ENCODE data around the gene LDLRAD4.

Gene LDLRAD4

GRCh38 chr18:13369756-13370510 is 151.4 kb downstream of the LDLRAD4 start:
- H3K36me3 Mint-ChIP-seq, result no peaks in the 10 kb centered on the region
- peak overlapping the region; percentile 54 for H3K27ac Mint-ChIP-seq
- H3K4me1 Mint-ChIP-seq, result peaks cover 7% of the 10 kb centered on the region
- no peaks in the 10 kb centered on the region for H3K9me3 Mint-ChIP-seq
- DNase-seq (ENCODE audit: low spot score in 2 of 2) (no peak), ATAC-seq (no peak)
- H3K4me3 Mint-ChIP-seq, result no peak overlapping the region

GRCh38 chr18:13370995-13371625 is 152.6 kb downstream of the LDLRAD4 start:
- Mint-ChIP-seq H3K27ac (no peak overlapping the region), H3K4me3 (no peak overlapping the region), H3K36me3 (peaks cover 7% of the 10 kb centered on the region), H3K9me3 (no peaks in the 10 kb centered on the region), H3K4me1 (peaks cover 19% of the 10 kb centered on the region)
- no peak for DNase-seq (ENCODE audit: low spot score in 2 of 2)
- ATAC-seq, result no peak

- H3K36me3 Mint-ChIP-seq, result peaks cover 7% of the 10 kb centered on the region
- no peak overlapping the region for H3K4me3 Mint-ChIP-seq
- DNase-seq (ENCODE audit: low spot score in 2 of 2) (no peak), ATAC-seq (no peak)
- H3K9me3 Mint-ChIP-seq, result no peaks in the 10 kb centered on the region
- peaks cover 26% of the 10 kb centered on the region for H3K4me1 Mint-ChIP-seq
- H3K27ac Mint-ChIP-seq, result no peak overlapping the region
These were observed 153.3 kb downstream of the LDLRAD4 start for GRCh38 chr18:13371689-13372418.

- Mint-ChIP-seq H3K4me1 (peaks cover 33% of the 10 kb centered on the region), H3K27ac (no peak overlapping the region), H3K9me3 (no peaks in the 10 kb centered on the region), H3K4me3 (no peak overlapping the region), H3K36me3 (peaks cover 7% of the 10 kb centered on the region)
- DNase-seq (ENCODE audit: low spot score in 2 of 2) (no peak), ATAC-seq (no peak)
These were observed 154.0 kb downstream of the LDLRAD4 start for GRCh38 chr18:13372531-13372951.

- Mint-ChIP-seq H3K27ac (no peak overlapping the region), H3K4me1 (peaks cover 47% of the 10 kb centered on the region), H3K36me3 (peaks cover 7% of the 10 kb centered on the region), H3K4me3 (no peak overlapping the region), H3K9me3 (no peaks in the 10 kb centered on the region)
- ATAC-seq (no peak), DNase-seq (ENCODE audit: low spot score in 2 of 2) (no peak)
These were observed 155.5 kb downstream of the LDLRAD4 start for GRCh38 chr18:13374096-13374467.

GRCh38 chr18:13374468-13375301 is 156.1 kb downstream of the LDLRAD4 start:
- Mint-ChIP-seq H3K27ac (peak overlapping the region; percentile 88), H3K4me3 (peak overlapping the region; percentile 41), H3K4me1 (peaks cover 47% of the 10 kb centered on the region)

GRCh38 chr18:13375302-13376255 is 157.0 kb downstream of the LDLRAD4 start:
- H3K4me3 Mint-ChIP-seq, result peak overlapping the region; percentile 41
- peak overlapping the region; percentile 88 for H3K27ac Mint-ChIP-seq
- ATAC-seq (peak; percentile 94), DNase-seq (ENCODE audit: low spot score in 2 of 2) (peak; percentile 39 to 81)
- peaks cover 51% of the 10 kb centered on the region for H3K4me1 Mint-ChIP-seq
- peaks cover 7% of the 10 kb centered on the region for H3K36me3 Mint-ChIP-seq
- H3K9me3 Mint-ChIP-seq, result no peaks in the 10 kb centered on the region

More at GRCh38 chr18:13374468-13375301, 156.1 kb downstream of the LDLRAD4 start:
- ATAC-seq, result peak; percentile 4
- DNase-seq (ENCODE audit: low spot score in 2 of 2), result no peak
- H3K9me3 Mint-ChIP-seq, result no peaks in the 10 kb centered on the region
- peaks cover 7% of the 10 kb centered on the region for H3K36me3 Mint-ChIP-seq

- Mint-ChIP-seq H3K4me1 (peaks cover 54% of the 10 kb centered on the region), H3K4me3 (peak overlapping the region; percentile 41), H3K36me3 (peaks cover 7% of the 10 kb centered on the region), H3K27ac (peak overlapping the region; percentile 88), H3K9me3 (no peaks in the 10 kb centered on the region)
- DNase-seq (ENCODE audit: low spot score in 2 of 2), result no peak
- ATAC-seq, result peak; percentile 1
These were observed 157.8 kb downstream of the LDLRAD4 start for GRCh38 chr18:13376298-13376840.

- Mint-ChIP-seq H3K4me3 (peak overlapping the region; percentile 41), H3K36me3 (peaks cover 7% of the 10 kb centered on the region), H3K9me3 (no peaks in the 10 kb centered on the region), H3K4me1 (peaks cover 59% of the 10 kb centered on the region), H3K27ac (peak overlapping the region; percentile 88)
- ATAC-seq (peak; percentile 63), DNase-seq (ENCODE audit: low spot score in 2 of 2) (no peak)
These were observed 158.3 kb downstream of the LDLRAD4 start for GRCh38 chr18:13376841-13377351.

GRCh38 chr18:13377496-13377895 is 158.9 kb downstream of the LDLRAD4 start:
- Mint-ChIP-seq H3K36me3 (peaks cover 11% of the 10 kb centered on the region), H3K27ac (peak overlapping the region; percentile 88), H3K4me3 (peak overlapping the region; percentile 41), H3K4me1 (peaks cover 59% of the 10 kb centered on the region), H3K9me3 (no peaks in the 10 kb centered on the region)
- no peak for DNase-seq (ENCODE audit: low spot score in 2 of 2)
- peak; percentile 29 for ATAC-seq

GRCh38 chr18:13378150-13378549 is 159.6 kb downstream of the LDLRAD4 start:
- DNase-seq (ENCODE audit: low spot score in 2 of 2), result no peak
- H3K27ac Mint-ChIP-seq, result peak overlapping the region; percentile 88
- H3K4me1 Mint-ChIP-seq, result peaks cover 65% of the 10 kb centered on the region
- H3K36me3 Mint-ChIP-seq, result peaks cover 12% of the 10 kb centered on the region
- H3K9me3 Mint-ChIP-seq, result no peaks in the 10 kb centered on the region
- peak overlapping the region; percentile 41 for H3K4me3 Mint-ChIP-seq
- ATAC-seq, result no peak

- DNase-seq (ENCODE audit: low spot score in 2 of 2) (no peak), ATAC-seq (no peak)
- no peaks in the 10 kb centered on the region for H3K9me3 Mint-ChIP-seq
- peak overlapping the region; percentile 41 for H3K4me3 Mint-ChIP-seq
- H3K4me1 Mint-ChIP-seq, result peaks cover 67% of the 10 kb centered on the region
- peaks cover 12% of the 10 kb centered on the region for H3K36me3 Mint-ChIP-seq
- no peak overlapping the region for H3K27ac Mint-ChIP-seq
These were observed 160.7 kb downstream of the LDLRAD4 start for GRCh38 chr18:13379062-13379865.
